NOMO-1 treated with dmso at 0.1 percent for 144 hours (cell line): ENCODE data around the gene KRTAP4-11.
"Not testable (repeated sequence)": the region's sequence is repeated elsewhere in the genome, so short reads cannot be mapped to it uniquely, and the experiment has no call there.

Source experiments
- DNase-seq: peaks from one replicate; lab custom pipeline; 2025; ENCODE audit not compliant: unreplicated experiment; lab: John Stamatoyannopoulos, UW

KRTAP4-11 gene

GRCh38 chr17:41088760-41089352, 29.3 kb downstream of the KRTAP4-11 start:
- not testable (repeated sequence) for DNase-seq

GRCh38 chr17:41084100-41084856, 33.9 kb downstream of the KRTAP4-11 start, which contains the start of gene KRTAP4-7:
Gene KRTAP4-7 (plus strand): TSS chr17:41084150. CDS start chr17:41084207, 57 bp downstream.
- not testable (repeated sequence) for DNase-seq

GRCh38 chr17:41083427-41083826, 34.7 kb downstream of the KRTAP4-11 start:
- DNase-seq = not testable (repeated sequence)

GRCh38 chr17:41082626-41083025, 35.5 kb downstream of the KRTAP4-11 start:
- DNase-seq = no peak

GRCh38 chr17:41076788-41077187, 41.4 kb downstream of the KRTAP4-11 start:
- no peak for DNase-seq

- no peak for DNase-seq
Measured at GRCh38 chr17:41073676-41074075, 44.5 kb downstream of the KRTAP4-11 start.

- DNase-seq = no peak
Measured at GRCh38 chr17:41071606-41072360, 46.4 kb downstream of the KRTAP4-11 start.

GRCh38 chr17:41069031-41069430, 49.1 kb downstream of the KRTAP4-11 start:
- DNase-seq = no peak

- no peak for DNase-seq
Measured at GRCh38 chr17:41067281-41067680, 50.9 kb downstream of the KRTAP4-11 start.
